Measurements from ENCODE around the gene FABP3.
A peak's percentile ranks its signal among the peaks of the same experiment; 100 is the strongest.
"Not testable (repeated sequence)": the region's sequence is repeated elsewhere in the genome, so short reads cannot be mapped to it uniquely, and the experiment has no call there.

The FABP3 gene

DNA sequence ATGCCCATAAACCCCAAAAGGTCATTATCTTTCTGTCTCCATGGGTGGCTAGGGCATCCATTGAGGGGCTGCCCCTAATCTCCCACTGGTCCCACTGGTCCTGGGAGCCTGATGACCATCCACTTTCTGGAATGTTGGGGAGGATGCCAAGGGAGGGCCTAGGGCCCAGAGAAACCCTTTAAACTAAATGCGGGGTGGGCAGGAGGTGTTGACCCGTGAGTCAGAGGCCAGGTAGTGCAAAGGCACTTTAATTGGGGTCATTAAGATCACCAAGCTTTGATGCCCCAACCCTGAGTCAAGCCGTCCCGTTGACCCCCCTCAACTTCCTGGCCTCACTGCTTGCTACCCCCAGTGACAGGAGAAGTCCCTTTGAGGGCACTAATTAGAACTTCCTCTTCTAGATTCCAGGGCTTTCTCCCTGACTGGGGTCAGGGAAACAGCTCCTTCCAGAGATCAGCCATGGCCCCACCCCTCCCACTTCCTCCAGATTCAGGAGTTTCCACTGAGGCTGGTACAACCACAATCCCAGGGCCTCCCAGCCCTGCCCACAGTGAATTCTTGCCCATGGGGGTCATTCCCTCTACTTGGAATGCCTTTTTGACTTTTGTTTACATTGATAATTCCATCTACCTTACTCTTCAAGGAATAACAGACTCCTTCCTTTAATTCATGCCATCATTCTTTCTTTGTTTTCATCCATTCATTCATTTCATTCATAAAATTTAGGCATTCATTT lies 24.7 kb upstream of the FABP3 start:
- no peak for DNase-seq

DNA sequence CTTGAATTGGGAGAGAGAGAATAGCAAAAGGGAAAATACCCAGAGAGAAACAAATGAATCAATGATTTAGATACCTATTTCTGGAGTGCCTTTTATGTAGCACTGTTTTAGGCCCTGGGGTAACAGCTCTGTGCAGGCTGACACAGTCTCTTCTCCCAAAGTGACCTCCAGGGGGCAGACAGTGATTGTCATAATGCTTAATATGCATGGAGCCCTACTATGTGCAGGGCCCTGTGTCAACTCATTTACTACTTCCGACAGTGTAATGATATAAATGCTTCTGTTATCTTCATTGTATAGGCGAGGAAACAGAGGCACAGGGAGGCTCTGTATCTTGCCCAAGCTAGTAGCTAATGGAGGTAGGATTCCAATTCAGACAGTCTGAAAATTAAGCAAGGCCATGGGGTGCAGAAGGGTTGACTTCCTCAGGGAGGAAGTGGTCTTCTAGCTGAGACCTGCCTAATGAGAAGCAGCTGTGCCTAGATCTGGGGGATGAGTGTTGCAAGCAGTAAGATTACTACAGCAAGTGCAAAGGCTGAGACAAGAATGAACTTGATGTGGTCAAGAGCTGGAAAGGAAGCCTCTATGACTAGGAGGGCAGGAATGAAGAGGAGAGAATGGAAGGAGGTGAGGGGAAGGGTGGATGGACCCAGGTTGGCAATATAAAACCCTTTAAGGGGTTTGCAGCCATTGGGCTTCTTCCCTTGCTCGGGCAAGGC lies 23.9 kb upstream of the FABP3 start:
- no peak for DNase-seq

DNA sequence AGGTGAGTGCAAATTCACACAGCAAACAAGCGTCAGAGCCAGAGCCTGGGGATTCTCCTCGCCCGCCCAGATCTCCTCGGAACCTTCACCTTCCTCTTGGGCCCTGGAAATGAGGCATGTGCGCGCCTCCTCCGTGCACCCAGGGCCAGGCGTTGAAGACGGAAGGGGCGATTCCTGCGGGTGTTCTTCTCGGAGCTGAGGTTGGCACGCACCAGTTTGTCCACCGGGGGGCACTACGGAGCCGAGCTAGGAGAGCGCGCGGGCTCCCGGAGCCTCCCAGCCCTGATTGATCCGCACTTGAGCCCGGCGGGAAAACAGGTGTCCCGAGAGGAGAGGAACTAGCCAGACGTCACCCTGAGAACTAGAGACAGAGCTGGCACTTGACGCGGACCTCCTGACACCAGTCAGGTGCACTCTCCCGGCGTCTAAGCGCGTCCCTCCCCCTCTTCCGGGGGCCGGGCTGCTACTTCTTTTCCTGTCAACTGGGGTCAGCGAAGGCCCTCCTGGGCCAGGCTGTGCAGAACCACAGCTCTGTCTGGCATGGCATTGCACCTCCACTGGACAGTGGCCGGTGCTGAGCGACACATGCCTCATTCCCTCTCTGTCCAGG lies 21.8 kb upstream of the FABP3 start:
- DNase-seq: peak; percentile 93

DNA sequence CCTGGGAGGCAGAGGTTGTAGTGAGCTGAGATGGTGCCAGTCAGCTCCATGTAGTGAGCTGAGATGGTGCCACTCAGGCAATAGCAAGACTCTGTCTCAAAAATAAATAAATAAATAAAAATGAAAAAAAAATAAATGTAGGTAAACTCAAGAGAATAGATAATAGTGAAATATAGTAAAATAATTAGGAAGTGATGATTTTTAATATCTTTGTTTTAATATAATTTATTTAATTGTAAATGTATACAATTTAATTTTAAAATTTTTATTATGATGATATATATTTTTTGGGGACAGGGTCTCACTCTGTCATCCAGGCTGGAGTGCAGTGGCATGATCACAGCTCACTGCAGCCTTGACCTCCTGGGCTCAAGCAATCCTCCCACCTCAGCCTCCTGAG lies 20.6 kb upstream of the FABP3 start:
- no peak for DNase-seq

DNA sequence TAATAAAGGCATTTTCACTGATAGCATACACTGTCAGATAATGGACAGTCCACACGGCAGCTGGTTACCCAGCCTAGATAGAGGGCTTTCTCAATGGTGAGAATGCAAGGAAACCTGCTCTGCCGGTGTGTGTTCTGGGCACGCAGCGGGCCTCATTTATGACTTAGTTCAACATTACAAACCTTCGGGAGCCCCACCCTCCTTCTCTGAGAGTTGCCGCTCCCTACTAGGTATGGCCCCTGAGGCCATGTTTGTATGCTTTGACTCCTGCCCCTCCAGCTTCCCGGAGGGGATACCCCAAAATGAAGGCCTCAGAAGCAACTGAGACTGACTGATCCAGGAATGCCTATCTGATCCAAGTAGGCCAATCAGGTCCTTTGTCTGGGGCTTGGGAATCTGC lies 17.2 kb upstream of the FABP3 start:
- DNase-seq: no peak

DNA sequence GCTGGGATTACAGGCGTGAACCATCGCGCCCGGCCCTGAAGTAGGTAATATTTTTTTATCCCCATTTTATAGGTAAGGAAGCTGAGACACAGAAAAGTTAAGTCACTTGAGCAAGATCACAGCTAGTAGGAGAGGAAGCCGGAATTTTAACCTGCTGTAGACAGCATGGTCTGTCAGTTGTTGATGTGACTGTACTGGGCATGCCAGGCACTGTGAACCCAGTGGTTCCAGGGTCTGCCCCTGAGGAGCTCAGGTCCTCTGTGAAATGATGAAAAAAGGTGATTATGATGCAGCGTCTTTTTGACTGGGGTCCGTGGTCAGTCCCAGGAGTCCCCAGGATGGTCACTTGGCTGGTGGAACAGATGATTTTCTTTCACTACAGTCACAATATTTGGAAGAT lies 16.7 kb upstream of the FABP3 start:
- no peak for DNase-seq

DNA sequence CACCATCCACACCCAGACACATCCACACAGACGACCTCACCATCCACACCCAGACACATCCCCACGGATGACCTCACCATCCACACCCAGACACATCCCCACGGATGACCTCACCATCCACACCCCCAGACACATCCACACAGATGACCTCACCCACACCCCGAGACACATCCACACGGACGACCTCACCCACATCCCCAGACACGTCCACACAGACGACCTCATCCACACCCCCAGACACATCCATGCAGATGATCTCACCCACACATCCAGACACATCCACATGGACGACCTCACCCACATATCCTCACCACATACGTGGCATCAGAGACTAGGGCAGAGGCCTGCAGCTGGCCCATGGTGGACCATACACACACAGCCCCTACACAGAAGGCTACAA lies 14.7 kb upstream of the FABP3 start:
- DNase-seq: no peak

DNA sequence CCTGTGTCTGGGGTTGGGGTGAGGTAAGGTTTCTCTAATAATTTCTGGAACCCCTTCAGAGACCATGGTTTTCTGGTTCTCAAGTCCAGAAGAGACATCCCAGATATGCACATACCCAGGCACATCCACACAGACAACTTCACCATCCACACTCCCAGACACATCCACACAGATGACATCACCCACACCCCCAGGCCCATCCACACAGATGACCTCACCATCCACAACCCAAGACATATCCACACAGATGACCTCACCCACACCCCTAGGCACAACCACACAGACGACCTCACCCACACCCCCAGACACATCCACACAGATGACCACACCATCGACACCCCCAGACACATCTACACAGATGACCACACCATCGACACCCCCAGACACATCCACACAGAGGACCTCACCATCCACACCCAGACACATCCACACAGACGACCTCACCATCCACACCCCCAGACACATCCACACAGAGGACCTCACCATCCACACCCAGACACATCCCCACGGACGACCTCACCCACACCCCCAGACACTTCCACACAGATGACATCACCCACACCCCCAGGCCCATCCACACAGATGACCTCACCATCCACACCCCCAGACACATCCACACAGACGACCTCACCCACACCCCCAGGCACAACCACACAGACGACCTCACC lies 13.8 kb upstream of the FABP3 start:
- DNase-seq: not testable (repeated sequence)

DNA sequence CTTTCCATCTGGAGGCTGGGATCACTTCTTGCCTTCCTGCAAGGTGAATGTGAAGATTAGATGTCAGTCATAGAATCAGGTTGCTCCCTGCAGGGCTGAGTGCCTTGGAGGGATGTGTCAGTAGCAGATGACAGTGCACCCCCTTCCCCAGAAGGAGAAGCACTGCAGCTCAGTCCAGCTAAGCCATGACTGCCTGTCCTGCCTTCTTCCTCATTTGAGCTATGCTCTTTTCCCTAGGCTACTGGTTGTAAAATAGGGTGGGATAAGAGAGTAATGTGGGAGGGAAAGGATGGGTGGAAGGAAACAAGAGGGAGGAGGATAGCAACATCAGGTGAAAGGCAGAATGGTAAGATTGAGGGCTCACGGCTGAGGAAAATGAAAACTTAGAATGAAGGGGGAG lies 11.1 kb upstream of the FABP3 start:
- no peak for DNase-seq

DNA sequence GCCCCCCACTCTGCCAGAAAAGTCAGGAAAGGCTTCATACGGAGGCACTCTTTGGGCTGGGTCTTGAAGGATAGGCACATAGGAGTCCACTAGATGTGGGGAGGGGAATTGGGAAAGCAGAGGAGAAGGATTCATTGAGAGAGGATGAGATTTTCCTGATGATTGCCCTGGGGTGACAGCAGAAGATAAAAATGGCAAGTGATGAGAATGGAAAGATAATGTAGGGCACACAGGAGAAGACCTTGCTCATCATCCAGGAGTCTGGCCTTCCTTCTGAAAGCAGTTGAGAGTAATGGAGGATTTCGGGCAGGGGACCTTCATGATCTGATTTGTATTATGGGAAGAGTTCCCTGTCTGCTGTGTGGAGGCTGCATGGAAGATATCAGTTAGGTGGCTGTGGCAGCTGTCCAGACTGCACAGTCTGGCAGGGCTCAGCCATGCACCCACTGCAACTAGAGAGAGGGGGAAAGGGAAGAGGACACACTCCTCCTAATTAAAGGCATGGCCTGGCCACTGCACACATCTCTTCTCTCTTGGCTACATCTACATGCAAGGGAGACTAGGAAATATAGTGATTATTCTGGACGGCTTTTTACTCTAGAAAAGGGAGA lies 9.6 kb upstream of the FABP3 start:
- no peak for DNase-seq

DNA sequence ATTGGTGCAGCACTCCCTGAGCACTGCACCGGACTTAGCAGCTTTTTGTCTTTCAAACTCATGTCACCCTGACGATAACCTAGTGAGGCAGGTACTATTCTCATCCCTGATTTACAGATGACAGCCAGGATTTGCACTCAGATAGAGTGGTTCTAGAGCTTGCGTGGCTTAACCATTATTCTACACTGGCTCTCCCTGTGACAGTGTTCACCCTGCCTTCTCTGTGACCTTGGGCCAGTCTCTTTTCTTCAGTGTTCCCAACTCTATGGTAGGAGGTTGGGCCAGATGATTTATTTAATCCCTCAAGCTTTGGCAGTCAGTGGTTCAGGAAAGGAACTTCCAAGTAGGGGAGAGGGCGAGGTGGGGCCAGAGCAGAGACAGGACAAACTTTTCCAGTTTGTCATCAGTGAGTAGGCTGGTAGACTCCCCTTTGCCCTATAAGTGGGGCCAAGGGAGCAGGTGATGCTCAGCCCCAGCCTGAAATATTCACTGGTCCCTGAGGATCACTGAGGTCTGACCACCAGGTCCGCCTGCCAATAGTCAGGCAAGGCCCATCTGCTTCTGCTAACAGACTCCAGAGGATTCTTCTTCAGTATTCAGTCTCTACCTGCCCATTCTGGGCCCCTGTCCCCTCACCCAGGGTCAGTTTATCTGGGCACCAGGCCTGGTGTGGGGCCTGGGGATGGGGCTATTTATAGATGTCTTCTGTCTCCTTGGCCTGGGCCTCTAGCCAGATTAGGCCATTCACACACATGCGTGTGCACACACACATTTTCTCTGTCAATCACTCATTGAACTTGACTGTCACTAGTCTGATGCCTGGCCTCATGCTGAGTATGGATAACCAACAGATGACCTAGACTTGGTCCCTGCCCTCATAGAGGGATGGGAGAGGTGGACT lies 8.8 kb upstream of the FABP3 start:
- DNase-seq: no peak

DNA sequence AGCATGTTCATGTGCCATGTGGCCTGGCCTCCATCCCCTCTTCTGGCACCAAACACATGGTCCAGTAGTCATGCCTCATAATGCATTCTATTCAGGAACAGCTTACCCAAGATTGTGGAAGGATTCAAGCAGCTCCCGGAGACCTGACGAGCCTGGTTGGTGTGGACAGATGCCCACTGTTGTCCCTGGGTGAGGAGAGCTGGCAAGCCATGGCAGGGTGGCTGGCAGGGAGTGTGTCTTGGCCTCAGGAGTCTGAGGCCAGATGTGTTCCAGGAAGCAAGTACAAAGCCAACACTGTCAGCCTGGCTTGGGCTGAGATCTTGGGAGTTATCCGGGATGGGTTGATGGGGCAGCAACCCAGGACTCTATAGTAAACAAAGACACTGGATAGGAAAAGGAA lies 7.3 kb upstream of the FABP3 start:
- no peak for DNase-seq

DNA sequence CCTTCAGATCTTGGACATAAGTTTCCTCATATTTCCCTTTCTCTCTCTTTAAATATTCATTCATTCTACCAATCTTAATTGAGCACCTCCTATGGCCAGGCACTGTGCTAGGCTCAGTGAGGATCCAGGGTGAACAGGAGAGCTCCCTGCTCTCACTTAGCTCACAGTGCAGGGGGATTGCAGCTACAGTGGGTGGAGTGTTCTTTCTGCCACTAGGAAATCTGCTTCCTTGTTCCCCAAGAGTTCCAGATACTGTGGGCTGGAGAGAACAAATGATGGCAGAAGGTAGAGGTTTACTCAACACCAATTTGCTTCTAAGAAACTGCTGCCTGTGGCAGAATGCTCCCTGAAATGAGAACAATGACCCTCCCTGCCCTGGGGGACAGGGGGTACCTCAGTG lies 5.1 kb upstream of the FABP3 start:
- DNase-seq: no peak

DNA sequence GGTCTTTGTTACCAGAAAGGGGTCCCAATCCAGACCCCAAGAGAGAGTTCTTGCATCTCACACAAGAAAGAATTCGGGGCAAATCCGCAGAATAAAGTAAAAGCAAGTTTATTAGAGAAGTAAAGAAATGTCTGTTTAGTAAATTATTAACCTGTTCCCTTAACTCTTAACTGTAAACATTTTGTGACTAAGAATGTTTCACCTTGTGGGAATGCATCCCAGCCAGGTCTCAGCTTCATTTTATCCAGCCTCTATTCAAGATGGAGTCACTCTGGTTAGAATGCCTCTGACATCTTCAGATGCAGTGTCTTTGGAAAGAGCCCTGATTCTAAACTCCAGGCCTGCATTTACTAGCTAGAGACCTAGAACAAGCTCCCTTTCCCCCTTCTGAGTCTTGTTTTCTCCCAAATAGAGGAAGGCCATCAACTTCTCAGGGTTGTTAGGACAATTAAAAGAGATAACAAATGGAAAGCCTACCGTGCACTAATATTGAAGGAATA lies 4.5 kb upstream of the FABP3 start:
- no peak for DNase-seq

DNA sequence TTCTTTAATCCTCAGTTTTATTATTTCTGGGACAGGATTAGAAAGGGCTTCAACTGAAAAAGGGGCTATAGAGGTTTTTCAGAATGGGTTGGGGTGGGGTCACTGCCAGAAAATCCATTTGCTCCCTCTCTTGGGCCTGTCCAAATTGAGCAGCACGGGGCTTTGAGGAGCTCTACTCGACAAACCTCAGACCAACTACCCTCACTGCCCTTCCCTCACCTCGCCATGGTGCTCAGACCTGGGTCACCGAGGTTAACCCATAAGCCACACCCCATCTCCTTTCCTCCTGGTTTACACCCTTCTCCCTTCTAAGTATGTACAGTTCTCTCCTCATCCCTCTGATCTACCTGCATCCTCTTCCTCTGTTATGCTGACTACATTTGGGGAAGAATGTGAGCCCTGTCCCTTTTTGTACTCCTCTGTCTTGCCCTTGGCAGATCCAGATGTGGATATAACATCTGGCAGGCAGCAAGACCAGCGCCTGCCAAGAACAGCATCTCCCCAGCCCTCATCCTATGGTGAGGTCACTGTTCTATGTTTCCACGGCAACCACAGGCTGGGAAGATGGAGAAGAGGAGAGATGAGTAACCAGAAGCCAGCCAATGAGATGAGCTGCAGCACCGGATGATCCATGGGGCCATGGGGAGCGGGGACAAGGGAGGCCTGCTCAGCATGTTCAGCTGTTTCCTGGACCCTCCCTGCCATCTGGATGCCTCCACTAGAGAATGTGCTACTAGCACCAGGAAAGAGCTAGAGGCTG lies 3.7 kb upstream of the FABP3 start:
- no peak for DNase-seq

DNA sequence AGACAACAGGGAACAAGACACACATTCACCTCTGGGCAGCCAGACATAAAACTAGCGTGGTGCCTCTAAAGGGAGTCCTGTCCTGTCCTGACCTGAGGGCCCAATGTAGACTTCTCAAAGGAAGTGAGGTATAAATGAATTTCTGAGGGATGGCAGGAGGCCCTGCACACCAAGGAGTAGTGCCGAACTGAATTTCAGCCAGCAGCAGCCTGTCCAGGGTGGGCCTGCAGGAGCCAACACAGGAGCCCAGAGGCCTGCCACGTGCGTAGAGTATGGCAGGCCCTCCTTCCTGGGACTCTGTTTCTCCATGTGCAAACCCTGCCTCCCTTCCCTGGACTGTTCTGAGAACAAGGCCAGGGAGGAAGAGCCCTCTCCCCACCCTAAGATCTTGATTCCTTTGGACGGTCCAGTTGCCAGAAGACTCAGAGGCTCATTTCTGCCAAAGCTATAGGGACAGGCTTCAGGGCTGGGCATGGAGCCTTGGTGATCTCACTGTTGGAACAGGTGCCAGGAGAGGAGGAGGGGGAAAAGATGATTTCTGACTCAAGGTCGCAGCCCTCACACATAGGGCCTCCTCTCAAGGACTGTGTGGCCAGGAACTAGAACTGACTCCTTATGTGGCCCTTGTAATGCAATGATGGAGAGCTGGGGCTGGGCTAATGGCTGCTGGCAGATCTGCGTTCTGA lies 1.8 kb upstream of the FABP3 start:
- no peak for DNase-seq

DNA sequence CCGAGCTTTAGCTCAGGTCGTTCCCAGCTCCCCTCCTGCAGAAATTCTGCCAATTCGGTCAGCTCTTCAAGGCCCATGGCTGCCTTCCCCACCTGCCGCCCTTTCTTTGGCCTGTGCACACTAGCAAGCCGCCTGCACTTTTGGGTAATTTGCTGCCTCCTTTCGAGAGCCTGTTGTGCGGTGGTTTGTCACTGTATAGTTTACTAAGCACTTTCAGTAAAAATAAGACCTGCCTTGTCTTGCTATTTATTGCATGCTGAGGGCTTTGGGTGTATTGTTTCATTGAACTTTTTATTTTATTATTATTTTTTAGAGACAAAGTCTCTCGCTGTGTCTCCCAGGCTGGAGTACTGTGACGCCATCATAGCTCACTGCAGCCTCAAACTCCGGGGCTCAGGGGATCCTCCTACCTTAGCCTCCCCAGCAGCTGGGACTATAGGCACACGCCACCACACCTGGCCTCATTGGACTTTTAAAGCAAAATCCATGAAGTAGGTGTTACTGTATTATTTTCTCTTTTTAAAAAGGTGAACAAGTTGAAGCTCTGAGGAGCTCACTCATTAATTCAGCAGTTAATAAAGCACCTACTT lies 1.1 kb upstream of the FABP3 start:
- no peak for DNase-seq

DNA sequence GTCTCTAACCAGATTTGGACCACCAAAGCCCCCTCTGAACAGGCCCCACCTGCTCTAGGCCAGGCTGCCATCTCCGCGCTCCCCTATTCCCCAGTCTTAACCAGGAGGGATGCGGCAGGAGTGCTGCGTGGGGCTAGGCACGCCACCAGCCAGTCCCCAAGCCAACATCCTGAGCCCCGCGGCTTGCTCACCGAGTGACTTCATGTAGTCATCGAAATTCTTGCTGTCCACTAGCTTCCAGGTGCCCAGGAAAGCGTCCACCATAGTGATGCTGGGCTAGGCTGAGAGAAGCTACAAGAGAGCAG lies 173 bp downstream of the FABP3 start:
- DNase-seq: no peak

DNA sequence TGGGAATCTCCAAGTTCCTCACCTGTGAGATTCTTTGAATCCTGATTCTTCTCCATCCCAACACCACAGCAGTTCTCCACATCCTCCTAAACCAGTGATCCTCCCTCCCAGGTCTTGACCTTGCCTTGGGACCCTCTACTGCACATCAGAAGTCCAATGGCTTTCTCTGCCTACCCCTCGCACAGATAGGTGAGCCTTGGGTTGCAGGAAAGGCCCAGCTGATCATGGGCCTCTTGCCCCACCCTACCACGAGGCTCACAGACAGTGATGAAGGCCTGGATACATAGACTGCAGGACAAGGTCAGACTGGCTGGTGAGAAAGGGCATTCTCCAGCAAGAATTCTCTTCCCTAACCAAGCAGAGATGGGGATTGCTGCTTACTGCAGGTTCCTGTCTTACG lies 825 bp downstream of the FABP3 start:
- no peak for DNase-seq
